ENCODE data around the gene TUBB4A. TPM values are rescaled to one million over a fixed set of nuclear protein-coding genes. Genes with fewer than 3 reads are reported as not detected.
A peak's percentile ranks its signal among the peaks of the same experiment; 100 is the strongest.

Gene TUBB4A
- polyA plus RNA-seq, 1 donor from 2014 or later = 17.8 TPM

DNA sequence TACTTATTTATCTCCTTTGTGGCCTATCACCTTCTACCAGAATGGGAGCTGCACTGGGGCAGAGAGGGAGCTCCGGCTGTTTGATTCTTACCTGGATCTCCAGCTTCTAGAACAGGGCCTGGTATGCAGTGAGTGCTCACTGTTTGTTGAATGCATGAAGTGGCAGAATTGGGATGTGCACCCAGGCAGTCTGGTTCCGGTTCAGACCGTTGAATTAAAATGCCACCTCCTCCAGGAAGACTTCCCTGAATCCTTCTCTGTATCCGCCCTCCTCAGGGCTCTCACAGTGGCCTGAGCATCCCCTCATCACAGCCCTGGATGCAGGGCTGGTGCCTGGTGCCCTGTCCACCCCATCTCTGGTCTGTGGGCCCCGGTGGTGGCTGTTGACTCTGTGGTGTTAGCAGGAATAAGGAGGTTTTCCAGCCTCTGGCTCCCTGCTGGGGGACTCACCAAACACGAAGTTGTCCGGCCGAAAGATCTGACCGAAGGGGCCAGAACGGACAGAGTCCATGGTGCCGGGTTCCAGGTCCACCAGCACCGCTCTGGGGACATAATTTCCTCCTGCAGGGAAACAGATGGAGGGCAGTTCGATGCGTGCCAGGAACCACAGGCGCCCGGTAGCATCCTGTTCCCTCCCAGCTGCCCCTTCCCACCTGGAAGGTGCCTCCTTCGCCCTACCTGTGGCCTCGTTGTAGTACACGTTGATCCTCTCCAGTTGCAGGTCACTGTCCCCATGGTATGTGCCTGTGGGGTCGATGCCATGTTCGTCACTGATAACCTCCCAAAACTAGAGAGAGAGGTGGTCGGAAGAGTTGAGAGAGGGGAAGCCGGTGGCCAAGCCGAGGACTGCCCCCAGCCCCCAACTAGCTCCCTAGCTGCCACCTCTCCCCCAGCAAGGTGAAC, 1.0 kb downstream of the TUBB4A start:
- Histone ChIP-seq H3K9me3 (ENCODE audit: low read length) (no peaks in the 10 kb centered on the region), H3K79me2 (replicated peaks; ENCODE audit: insufficient read depth, low read length) (peaks cover 7% of the 10 kb centered on the region), H3K4me2 (ENCODE audit: low read length) (peak overlapping the region; percentile 57), H3K27ac (ENCODE audit: low read length) (peak overlapping the region; percentile 55), H3K36me3 (ENCODE audit: insufficient read depth, low read length) (no peaks in the 10 kb centered on the region), H3K4me3 (ENCODE audit: low read length) (peak overlapping the region; percentile 97), H2AFZ (ENCODE audit: low read depth, low read length) (peak overlapping the region; percentile 90), H3K9ac (ENCODE audit: low read length) (peak overlapping the region; percentile 96), H4K20me1 (ENCODE audit: insufficient read depth) (no peaks in the 10 kb centered on the region), H3K9me2 (ENCODE audit: insufficient read depth, low read length) (no peaks in the 10 kb centered on the region), H3F3A (ENCODE audit: insufficient read depth, low read length, poor library complexity, severe bottlenecking) (no peaks in the 10 kb centered on the region), H3K27me3 (ENCODE audit: insufficient read depth, low read depth, low read length) (no peaks in the 10 kb centered on the region)
- TF ChIP-seq EP300 (conservative IDR thresholded peaks at IDR 0.05; ENCODE audit: poor library complexity, severe bottlenecking) (no peak), MXI1 (conservative IDR thresholded peaks at IDR 0.05; ENCODE audit: poor library complexity, severe bottlenecking) (no peak), SMC3 (conservative IDR thresholded peaks at IDR 0.05; ENCODE audit: poor library complexity) (no peak), TAF1 (IDR thresholded peaks at IDR 0.05; ENCODE audit: low read depth) (no peak), EZH2 (IDR thresholded peaks at IDR 0.05; ENCODE audit: borderline replicate concordance, insufficient read depth, low read length, poor library complexity, severe bottlenecking) (no peak), POLR2AphosphoS5 (IDR thresholded peaks at IDR 0.05) (no peak), RAD21 (conservative IDR thresholded peaks at IDR 0.05) (no peak)
- TF ChIP-seq, protein P1, sequence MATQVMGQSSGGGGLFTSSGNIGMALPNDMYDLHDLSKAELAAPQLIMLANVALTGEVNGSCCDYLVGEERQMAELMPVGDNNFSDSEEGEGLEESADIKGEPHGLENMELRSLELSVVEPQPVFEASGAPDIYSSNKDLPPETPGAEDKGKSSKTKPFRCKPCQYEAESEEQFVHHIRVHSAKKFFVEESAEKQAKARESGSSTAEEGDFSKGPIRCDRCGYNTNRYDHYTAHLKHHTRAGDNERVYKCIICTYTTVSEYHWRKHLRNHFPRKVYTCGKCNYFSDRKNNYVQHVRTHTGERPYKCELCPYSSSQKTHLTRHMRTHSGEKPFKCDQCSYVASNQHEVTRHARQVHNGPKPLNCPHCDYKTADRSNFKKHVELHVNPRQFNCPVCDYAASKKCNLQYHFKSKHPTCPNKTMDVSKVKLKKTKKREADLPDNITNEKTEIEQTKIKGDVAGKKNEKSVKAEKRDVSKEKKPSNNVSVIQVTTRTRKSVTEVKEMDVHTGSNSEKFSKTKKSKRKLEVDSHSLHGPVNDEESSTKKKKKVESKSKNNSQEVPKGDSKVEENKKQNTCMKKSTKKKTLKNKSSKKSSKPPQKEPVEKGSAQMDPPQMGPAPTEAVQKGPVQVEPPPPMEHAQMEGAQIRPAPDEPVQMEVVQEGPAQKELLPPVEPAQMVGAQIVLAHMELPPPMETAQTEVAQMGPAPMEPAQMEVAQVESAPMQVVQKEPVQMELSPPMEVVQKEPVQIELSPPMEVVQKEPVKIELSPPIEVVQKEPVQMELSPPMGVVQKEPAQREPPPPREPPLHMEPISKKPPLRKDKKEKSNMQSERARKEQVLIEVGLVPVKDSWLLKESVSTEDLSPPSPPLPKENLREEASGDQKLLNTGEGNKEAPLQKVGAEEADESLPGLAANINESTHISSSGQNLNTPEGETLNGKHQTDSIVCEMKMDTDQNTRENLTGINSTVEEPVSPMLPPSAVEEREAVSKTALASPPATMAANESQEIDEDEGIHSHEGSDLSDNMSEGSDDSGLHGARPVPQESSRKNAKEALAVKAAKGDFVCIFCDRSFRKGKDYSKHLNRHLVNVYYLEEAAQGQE (IDR thresholded peaks at IDR 0.05; ENCODE audit: borderline replicate concordance) = no peak
- TF ChIP-seq, protein P2, sequence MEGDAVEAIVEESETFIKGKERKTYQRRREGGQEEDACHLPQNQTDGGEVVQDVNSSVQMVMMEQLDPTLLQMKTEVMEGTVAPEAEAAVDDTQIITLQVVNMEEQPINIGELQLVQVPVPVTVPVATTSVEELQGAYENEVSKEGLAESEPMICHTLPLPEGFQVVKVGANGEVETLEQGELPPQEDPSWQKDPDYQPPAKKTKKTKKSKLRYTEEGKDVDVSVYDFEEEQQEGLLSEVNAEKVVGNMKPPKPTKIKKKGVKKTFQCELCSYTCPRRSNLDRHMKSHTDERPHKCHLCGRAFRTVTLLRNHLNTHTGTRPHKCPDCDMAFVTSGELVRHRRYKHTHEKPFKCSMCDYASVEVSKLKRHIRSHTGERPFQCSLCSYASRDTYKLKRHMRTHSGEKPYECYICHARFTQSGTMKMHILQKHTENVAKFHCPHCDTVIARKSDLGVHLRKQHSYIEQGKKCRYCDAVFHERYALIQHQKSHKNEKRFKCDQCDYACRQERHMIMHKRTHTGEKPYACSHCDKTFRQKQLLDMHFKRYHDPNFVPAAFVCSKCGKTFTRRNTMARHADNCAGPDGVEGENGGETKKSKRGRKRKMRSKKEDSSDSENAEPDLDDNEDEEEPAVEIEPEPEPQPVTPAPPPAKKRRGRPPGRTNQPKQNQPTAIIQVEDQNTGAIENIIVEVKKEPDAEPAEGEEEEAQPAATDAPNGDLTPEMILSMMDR (IDR thresholded peaks at IDR 0.05; ENCODE audit: poor library complexity, severe bottlenecking) = no peak

DNA sequence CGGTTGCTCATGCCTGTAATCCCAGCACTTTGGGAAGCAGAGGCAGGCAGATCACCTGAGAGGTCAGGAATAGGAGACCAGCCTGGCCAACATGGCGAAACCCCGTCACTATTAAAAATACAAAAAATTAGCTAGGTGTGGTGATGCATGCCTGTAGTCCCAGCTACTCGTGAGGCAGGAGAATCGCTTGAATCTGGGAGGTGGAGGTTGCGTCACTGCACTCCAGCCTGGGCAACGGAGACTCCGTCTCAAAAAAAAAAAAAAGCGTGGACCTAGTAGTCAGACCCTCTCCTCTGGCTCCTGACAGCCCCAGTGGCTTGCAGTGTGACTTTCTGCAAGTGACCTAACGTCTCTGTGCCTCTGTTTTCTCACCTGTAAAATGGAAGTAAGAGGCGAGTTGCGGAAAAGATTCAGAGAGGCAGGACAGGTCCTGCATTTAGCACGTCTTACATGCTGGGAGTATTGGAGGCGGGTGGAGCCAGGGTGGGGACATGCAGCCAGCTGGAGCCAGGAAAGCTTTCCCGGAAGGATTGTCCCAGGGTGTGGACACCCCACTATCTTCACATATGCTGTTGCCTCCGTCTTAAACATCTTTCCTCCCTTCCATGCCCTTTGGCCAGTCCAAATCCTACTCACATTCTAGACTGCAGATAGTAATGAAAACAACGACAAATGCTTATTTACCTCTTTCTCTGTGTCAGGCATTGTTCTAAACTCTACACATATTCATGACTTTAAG, 2.9 kb downstream of the TUBB4A start:
- Histone ChIP-seq H3K9me3 (ENCODE audit: low read length) (no peaks in the 10 kb centered on the region), H3K27ac (ENCODE audit: low read length) (no peak overlapping the region), H3K4me3 (ENCODE audit: low read length) (no peak overlapping the region), H3K4me2 (ENCODE audit: low read length) (no peak overlapping the region), H2AFZ (ENCODE audit: low read depth, low read length) (no peak overlapping the region), H3K36me3 (ENCODE audit: insufficient read depth, low read length) (no peaks in the 10 kb centered on the region), H3K79me2 (replicated peaks; ENCODE audit: insufficient read depth, low read length) (peaks cover 7% of the 10 kb centered on the region), H4K20me1 (ENCODE audit: insufficient read depth) (no peaks in the 10 kb centered on the region), H3K27me3 (ENCODE audit: insufficient read depth, low read depth, low read length) (no peaks in the 10 kb centered on the region), H3K9ac (ENCODE audit: low read length) (no peak overlapping the region), H3K9me2 (ENCODE audit: insufficient read depth, low read length) (no peaks in the 10 kb centered on the region), H3F3A (ENCODE audit: insufficient read depth, low read length, poor library complexity, severe bottlenecking) (no peaks in the 10 kb centered on the region)
- no peak for TF ChIP-seq RAD21 (conservative IDR thresholded peaks at IDR 0.05)
- TF ChIP-seq POLR2AphosphoS5 (IDR thresholded peaks at IDR 0.05) = no peak

Data from neural cell (in vitro differentiated cells).